Liver (tissue), 9 donors: ENCODE data around the gene CSMD2. TPM values are rescaled to one million over a fixed set of nuclear protein-coding genes. Genes with fewer than 3 reads are reported as not detected.

Experiments
- DNase-seq: peaks from one replicate; pipeline ENCODE4 v3.0.0-alpha.2; 2017; ENCODE audit warnings: low spot score
- H3K27ac ChIP-seq, 2 donors: one replicate each; pipeline ENCODE4 v1.7.0; 2013; ENCODE audit warnings: inconsistent platforms in 2 of 2, low read length in 2 of 2, control low read depth in 1 of 2, low read depth in 1 of 2, mild to moderate bottlenecking in 1 of 2
- H3K27me3 ChIP-seq, 4 donors: one replicate each; pipeline versions ENCODE4 v1.6.1 to v1.7.0; 2013; ENCODE audit warnings: low read length in 3 of 4, inconsistent platforms in 1 of 4, mild to moderate bottlenecking in 1 of 4, moderate library complexity in 1 of 4; ENCODE audit not compliant: control insufficient read depth in 4 of 4, insufficient read depth in 4 of 4
- H3K36me3 ChIP-seq, 4 donors: one replicate each; pipeline versions ENCODE4 v1.6.1 to v1.7.0; 2013; ENCODE audit warnings: low read length in 3 of 4, mild to moderate bottlenecking in 3 of 4, low read depth in 1 of 4, moderate library complexity in 1 of 4; ENCODE audit not compliant: control insufficient read depth in 4 of 4, insufficient read depth in 3 of 4
- H3K4me1 ChIP-seq, 4 donors: one replicate each; pipeline versions ENCODE4 v1.6.1 to v1.7.0; 2013; ENCODE audit warnings: low read length in 3 of 4, mild to moderate bottlenecking in 3 of 4, moderate library complexity in 1 of 4; ENCODE audit not compliant: control insufficient read depth in 4 of 4, insufficient read depth in 4 of 4
- H3K4me3 ChIP-seq, 3 donors: one replicate each; pipeline versions ENCODE4 v1.6.1 to v1.7.0; 2013; ENCODE audit warnings: low read length in 3 of 3, control low read depth in 1 of 3, low read depth in 1 of 3, mild to moderate bottlenecking in 1 of 3
- H3K9ac ChIP-seq, 2 donors: one replicate each; pipeline ENCODE4 v1.7.0; 2013; ENCODE audit warnings: low read length in 2 of 2, mild to moderate bottlenecking in 2 of 2, moderate library complexity in 2 of 2, control low read depth in 1 of 2, low read depth in 1 of 2
- H3K9me3 ChIP-seq, 4 donors: one replicate each; pipeline versions ENCODE4 v1.6.1 to v1.7.0; 2013; ENCODE audit warnings: low read length in 3 of 4; ENCODE audit not compliant: control insufficient read depth in 4 of 4
- FOXA2 ChIP-seq: IDR thresholded peaks from 2 replicates; pipeline ENCODE4 v1.6.1; 2016; ENCODE audit warnings: antibody characterized with exemption
- GABPA ChIP-seq, 2 donors: IDR thresholded peaks in 1 of 2; conservative IDR thresholded peaks in 1 of 2; 2 replicates each; pipeline ENCODE4 v1.6.1; 2016; ENCODE audit warnings: antibody characterized with exemption in 2 of 2, mild to moderate bottlenecking in 1 of 2, moderate library complexity in 1 of 2
- HNF4G ChIP-seq: IDR thresholded peaks from 2 replicates; pipeline ENCODE4 v1.6.1; 2016; ENCODE audit warnings: antibody characterized with exemption
- JUND ChIP-seq, 2 donors: IDR thresholded peaks; 2 replicates each; pipeline ENCODE4 v1.6.1; 2016; ENCODE audit warnings: antibody characterized with exemption in 2 of 2
- SP1 ChIP-seq: IDR thresholded peaks from 2 replicates; pipeline ENCODE4 v1.6.1; 2018; ENCODE audit warnings: antibody characterized with exemption, mild to moderate bottlenecking
- WGBS: extraction: QIAGEN DNeasy Blood & Tissue Kit; methylation state at CpG from one replicate; pipeline ENCODE4 v1.1.7; 2013; 5-methylcytosine and 5-hydroxymethylcytosine counted together
- polyA plus RNA-seq, 2 donors: library from polyadenylated mRNA; stranded (reverse) in 1 of 2; unstranded in 1 of 2; fragments of 200-250 nt in 1 of 2; fragments of >200 nt in 1 of 2; fragmentation: Nextera tagmentation in 1 of 2; extraction: Ambion mirVana in 1 of 2; gene quantifications; one replicate each; pipeline versions ENCODE4 v1.2.1 to v1.2.3, GENCODE V29; 2013 to 2015
- total RNA-seq, 2 donors: library from RNA; depleted of rRNA; stranded (reverse); fragments of >200 nt; gene quantifications; one replicate each; pipeline ENCODE4 v1.2.3, GENCODE V29; 2014
- TF ChIP-seq, protein P1 (sequence below): IDR thresholded peaks from 2 replicates; pipeline ENCODE4 v1.6.1; 2016; ENCODE audit warnings: antibody characterized with exemption, mild to moderate bottlenecking
- TF ChIP-seq, protein P2 (sequence below): IDR thresholded peaks from 2 replicates; pipeline ENCODE4 v1.6.1; 2016; ENCODE audit warnings: antibody characterized with exemption
- donor health status: healthy.
- donor health status: healthy.
- donor health status: healthy.
- donor health status: healthy.
- donor health status: healthy.

The CSMD2 gene
- total and polyA plus RNA-seq, 4 donors = 0.08 to 0.09 TPM; not detected in 2

DNA sequence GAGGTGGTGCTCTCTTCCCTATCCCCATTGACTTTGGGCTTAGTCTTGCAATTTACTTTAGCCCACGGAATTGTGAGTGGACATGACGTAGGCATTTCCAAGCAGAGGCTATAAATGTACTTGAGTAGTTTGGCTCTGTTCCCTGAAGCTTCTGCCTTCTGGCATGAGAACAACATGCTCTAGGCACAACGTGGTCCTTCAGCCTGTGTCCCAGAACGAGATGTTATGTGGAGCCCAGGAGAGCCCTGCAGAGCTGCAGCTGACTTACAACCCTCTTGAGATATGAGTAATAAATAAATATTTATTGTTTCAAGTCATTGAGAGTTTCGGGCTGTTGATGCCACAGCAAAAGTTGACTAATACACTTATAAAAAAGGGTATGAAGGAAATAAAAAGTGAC lies 406.3 kb downstream of the CSMD2 start:
- peaks cover 0 to 4% (median 0%) of the 10 kb centered on the region in 4 donors for H3K27me3 ChIP-seq
- WGBS = 60% methylated on average over 5 of the region's 5 CpGs
- no peak overlapping the region for H3K9ac ChIP-seq
- no peaks in the 10 kb centered on the region for H3K9me3 ChIP-seq
- H3K36me3 ChIP-seq = no peaks in the 10 kb centered on the region
- H3K4me1 ChIP-seq = no peaks in the 10 kb centered on the region
- no peak overlapping the region for H3K4me3 ChIP-seq
- no peak for DNase-seq
- TF ChIP-seq, protein P1, sequence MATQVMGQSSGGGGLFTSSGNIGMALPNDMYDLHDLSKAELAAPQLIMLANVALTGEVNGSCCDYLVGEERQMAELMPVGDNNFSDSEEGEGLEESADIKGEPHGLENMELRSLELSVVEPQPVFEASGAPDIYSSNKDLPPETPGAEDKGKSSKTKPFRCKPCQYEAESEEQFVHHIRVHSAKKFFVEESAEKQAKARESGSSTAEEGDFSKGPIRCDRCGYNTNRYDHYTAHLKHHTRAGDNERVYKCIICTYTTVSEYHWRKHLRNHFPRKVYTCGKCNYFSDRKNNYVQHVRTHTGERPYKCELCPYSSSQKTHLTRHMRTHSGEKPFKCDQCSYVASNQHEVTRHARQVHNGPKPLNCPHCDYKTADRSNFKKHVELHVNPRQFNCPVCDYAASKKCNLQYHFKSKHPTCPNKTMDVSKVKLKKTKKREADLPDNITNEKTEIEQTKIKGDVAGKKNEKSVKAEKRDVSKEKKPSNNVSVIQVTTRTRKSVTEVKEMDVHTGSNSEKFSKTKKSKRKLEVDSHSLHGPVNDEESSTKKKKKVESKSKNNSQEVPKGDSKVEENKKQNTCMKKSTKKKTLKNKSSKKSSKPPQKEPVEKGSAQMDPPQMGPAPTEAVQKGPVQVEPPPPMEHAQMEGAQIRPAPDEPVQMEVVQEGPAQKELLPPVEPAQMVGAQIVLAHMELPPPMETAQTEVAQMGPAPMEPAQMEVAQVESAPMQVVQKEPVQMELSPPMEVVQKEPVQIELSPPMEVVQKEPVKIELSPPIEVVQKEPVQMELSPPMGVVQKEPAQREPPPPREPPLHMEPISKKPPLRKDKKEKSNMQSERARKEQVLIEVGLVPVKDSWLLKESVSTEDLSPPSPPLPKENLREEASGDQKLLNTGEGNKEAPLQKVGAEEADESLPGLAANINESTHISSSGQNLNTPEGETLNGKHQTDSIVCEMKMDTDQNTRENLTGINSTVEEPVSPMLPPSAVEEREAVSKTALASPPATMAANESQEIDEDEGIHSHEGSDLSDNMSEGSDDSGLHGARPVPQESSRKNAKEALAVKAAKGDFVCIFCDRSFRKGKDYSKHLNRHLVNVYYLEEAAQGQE = no peak
- no peak for TF ChIP-seq JUND (IDR thresholded peaks at IDR 0.05)
- no peak for TF ChIP-seq HNF4G
- no peak for TF ChIP-seq GABPA (IDR thresholded peaks at IDR 0.05 in 1 of 2, conservative IDR thresholded peaks at IDR 0.05 in 1 of 2)
- no peak overlapping the region for H3K27ac ChIP-seq

DNA sequence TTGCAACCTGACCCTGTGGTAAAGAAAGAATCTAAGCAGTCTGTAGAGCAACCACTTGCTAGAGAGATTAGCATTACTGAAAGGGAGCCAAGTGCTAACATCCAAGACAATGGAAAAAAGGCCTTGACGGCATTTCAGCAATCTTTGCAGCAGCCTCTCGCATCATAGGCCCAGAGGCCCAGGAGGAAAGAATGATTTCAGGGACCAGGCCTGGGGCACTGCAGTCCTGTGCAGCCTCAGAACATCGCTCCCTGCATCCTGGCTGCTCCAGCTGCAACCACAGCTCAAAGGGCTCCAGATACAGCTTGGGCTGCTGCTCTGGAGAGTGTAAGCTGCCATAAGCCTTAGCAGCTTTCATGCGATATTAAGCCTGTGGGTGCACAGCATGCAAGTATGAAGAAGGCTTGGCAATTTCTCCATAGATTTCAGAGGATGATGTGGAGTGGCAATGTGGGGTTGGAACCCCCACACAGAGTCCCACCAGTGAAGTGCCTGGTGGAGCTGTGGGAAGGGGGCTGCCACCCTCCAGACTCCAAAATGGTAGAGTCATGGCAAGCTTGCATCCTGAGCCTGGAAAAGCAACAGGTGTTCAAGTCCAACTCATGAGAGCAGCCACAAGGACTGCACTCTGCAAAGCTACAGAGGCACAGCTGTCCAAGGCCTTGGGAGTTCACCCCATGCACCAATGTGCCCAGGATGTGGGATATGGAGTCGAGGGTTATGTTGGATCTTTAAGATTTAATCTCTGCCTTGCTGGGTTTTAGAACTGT lies 411.8 kb downstream of the CSMD2 start:
- H3K4me3 ChIP-seq = no peak overlapping the region
- H3K36me3 ChIP-seq = no peaks in the 10 kb centered on the region
- peaks cover 0 to 4% (median 0%) of the 10 kb centered on the region in 4 donors for H3K27me3 ChIP-seq
- H3K9me3 ChIP-seq = peaks cover 0 to 4% (median 2%) of the 10 kb centered on the region in 4 donors
- 78% methylated on average over 5 of the region's 5 CpGs for WGBS
- no peaks in the 10 kb centered on the region for H3K4me1 ChIP-seq
- DNase-seq = no peak
- H3K27ac ChIP-seq = no peak overlapping the region
- no peak overlapping the region for H3K9ac ChIP-seq
- TF ChIP-seq GABPA (IDR thresholded peaks at IDR 0.05 in 1 of 2, conservative IDR thresholded peaks at IDR 0.05 in 1 of 2) (no peak), FOXA2 (no peak)
- TF ChIP-seq, protein P2, sequence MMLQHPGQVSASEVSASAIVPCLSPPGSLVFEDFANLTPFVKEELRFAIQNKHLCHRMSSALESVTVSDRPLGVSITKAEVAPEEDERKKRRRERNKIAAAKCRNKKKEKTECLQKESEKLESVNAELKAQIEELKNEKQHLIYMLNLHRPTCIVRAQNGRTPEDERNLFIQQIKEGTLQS = no peak

DNA sequence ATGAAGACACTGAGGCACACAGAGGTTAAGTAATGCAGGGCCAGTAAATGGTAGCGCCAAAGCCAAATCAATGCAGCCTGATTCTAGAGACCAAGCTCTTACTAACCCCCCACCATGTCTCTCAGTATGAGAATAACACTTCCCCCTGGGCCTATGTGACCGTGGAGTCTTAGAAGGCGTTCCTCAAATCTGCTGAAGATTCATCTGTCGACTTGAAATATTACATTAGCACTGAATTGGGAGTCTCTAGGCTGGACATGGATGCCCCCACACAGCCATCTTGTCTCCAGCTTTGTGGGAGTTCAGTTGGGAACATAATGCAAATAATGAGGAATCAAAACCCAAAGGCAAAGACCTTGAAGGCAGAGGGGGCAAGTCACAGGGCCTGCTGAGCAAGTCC lies 419.1 kb downstream of the CSMD2 start:
- H3K27me3 ChIP-seq = no peaks in the 10 kb centered on the region
- DNase-seq = no peak
- TF ChIP-seq, protein P2 = no peak
- TF ChIP-seq SP1 = no peak
- TF ChIP-seq JUND (IDR thresholded peaks at IDR 0.05) = no peak
- 85% methylated on average over 4 of the region's 4 CpGs for WGBS
- H3K27ac ChIP-seq = no peak overlapping the region
- H3K36me3 ChIP-seq = no peaks in the 10 kb centered on the region
- H3K9me3 ChIP-seq = no peaks in the 10 kb centered on the region
- H3K9ac ChIP-seq = no peak overlapping the region
- no peaks in the 10 kb centered on the region for H3K4me1 ChIP-seq
- H3K4me3 ChIP-seq = no peak overlapping the region
